Activated CD8-positive, alpha-beta memory T cell treated with anti-CD3 and anti-CD28 coated beads for 4 hours (primary cell): ENCODE data around the gene HIVEP2.
A peak's percentile ranks its signal among the peaks of the same experiment; 100 is the strongest.

Experiments
- DNase-seq, 2 donors: peaks; one replicate each; pipeline ENCODE4 v3.0.0-alpha.2; 2020; ENCODE audit warnings: low read depth in 2 of 2

HIVEP2 gene

DNA sequence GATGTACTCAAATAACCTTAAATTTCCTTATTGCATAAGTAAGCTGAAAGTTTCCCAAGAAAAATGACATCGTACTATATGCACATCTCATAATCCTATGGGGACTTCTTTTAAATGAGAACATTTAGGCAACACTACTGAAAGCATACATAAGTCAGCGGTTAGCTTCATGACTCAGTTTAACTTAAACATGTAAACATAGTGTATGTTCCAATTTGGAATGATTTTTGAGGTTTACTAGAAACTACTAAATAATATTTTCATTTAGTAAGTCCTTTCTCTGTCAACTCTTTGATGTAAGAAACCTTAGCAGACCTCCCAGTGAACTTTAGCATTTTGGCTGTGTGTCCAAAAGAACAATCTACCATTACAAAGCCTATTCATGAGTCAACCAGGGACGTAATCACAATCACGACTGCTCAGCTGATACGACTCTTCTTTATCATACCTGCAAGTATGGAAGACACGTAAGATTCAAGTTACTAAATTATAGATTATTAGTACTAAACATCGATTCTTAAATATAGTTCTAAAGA lies 19.3 kb downstream of the HIVEP2 start:
- DNase-seq: no peak

DNA sequence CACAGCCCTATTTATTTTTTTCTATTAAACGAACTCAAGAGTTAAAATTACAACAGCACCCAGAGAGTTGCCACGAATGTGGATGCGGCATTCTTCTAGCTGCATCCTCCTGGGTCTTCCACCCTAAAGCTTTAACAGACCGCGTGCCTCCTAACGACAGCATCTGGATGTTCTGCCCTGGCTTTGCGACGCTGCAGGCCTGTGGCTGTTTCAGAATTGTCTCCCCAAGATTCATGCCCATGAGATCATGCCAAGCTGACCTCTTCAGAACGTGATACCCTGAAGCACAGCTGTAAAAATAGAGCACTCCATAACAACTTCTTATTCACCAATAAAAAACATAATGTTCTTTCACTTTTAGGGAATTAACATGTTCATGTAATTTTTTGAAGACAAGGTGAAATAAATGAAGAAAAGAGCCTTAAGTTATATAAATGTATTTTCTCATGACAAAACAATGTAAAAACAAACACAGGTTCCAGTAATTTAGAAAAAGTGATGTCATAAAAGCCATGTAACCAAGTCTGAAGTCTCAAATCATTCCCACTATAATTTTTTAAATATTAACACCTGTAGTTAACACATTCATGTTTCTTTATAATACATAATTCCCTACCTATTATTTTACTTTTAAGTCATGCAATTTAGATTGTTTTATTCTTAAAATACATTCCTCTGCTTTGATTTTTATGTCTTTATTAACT lies 26.5 kb downstream of the HIVEP2 start:
- DNase-seq: no peak

DNA sequence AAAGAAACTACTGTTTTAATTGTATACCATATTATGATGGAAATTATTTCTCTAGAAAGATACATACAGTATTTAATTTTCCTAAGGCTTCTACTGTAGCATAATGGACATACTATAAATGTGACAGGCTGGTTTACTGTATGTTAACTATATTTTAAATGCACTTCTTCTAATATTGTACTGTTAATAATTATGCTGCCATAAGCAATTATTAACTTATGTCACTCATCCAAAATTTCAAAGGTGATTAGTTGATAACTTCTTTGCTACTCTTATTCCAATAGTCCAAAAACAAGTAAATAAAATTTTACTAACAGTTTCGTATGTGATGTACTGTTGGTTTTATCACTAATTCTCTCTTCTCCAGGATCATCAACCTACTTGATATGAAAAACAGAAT lies 28.1 kb downstream of the HIVEP2 start:
- no peak for DNase-seq

DNA sequence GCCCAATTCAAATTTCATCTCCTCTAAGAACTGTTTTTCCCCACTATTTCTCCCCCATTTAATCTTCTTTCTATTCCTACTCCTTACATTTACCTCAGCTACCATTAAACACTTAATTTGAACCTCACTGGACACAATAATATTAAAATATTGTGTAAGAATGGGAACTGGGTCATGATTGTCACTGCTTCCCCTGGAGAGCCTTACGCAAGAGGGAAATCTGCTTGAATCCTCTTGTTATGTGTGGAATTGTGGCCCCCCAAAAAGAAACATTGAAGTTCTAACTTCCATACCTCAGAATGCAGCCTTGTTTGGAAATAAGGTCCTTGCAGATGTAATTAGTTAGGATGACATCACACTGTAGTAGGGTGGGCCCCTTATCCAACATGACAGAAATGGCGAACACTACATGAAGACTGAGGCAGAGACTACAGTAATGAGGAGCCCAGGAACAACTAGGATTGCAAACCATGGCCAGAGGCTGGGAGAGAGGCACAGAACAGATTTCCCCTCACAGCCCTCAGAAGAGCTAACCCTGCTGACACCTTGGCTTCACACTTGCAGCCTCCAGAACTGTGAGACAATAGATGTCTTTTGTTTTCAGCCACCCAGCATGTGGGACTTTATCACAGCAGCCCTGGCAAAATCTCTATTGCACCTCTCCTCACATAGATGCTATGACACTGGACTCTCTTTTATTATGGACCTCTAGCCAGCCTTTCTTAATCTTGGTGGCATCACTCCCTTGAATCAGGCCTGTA lies 29.9 kb downstream of the HIVEP2 start:
- no peak for DNase-seq

DNA sequence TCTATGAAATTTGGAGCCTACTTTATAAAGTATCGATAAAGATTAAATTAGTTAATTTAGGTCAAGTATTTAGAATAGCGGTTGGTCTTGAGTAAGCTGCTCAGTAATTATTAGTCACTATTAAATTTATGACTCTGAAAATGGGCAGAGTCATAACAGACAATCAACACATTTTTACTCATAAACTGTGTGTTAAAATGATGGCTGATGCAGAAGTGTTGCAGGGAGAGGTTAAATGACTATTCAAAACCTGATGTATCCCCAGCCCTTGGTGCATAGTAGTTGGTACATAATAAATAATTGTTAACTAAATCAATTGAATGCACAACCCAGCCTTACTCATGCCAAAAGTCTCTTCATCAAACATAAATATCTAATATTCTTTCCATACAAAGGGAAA lies 30.6 kb downstream of the HIVEP2 start:
- DNase-seq: no peak

DNA sequence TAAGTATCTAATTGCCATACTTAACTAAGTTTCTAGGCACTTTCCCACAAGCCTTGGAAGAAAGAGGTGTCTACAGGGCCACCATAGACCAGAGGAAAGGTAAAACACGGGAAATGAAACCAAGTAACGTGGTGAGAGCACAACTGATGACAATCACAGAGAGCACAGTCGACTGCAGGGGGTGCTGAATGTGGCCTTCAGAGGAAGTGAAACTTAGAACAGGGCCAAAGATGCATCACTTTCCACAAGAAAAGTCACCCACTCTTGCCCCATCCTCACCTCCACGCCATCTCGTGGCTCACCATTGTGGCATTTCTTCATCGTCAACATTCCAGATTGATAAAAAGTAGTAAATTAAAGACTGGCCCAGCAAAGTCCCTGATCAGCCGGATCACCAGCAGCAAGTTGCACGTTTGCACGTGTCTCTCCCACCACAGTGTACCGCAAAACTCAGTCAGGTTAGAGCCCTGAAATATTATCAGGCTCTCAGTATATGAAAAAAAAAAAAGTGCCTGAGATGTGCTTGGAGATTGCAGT lies 31.4 kb downstream of the HIVEP2 start:
- DNase-seq: peak; percentile 48 to 64

DNA sequence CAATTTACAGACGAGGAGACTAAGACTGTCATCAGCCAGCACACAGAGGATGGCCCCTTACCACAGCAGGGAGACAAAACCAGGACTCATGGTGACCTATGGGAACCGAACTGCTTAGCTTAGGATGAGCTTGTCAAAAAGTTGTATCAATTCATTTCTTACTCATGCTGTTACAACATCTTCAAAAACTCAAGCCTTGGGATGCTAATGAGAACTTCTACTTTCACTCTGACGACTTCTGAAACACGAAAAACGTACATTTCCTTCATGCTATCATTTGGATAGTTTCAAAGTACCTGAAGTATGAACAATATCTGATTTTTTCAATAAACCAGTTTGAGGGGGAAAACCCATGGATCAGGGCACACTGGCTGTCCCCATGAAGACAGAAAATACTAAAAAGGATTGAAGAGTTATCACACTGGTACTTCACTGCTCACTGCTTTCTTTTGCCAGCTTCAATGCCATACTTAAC lies 31.9 kb downstream of the HIVEP2 start:
- DNase-seq: no peak

DNA sequence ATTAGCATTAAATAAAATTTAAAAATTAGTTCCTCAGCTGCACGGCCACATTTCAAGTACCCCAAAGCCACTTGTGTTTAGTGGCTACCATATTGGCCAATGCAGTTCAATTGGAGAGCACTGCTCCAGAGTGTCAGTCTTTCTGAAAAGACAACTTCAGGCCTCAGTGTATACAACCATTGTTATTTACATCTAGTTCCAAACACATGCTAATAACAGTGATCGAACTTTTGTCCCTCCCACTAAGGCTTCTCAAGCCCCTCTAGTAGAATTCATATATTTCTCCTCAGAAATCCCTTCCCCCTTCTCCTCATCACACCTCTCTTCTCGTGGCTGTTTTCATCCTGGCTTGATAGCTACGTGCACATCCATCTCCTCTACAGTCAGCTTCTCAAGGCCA lies 32.9 kb downstream of the HIVEP2 start:
- DNase-seq: no peak

DNA sequence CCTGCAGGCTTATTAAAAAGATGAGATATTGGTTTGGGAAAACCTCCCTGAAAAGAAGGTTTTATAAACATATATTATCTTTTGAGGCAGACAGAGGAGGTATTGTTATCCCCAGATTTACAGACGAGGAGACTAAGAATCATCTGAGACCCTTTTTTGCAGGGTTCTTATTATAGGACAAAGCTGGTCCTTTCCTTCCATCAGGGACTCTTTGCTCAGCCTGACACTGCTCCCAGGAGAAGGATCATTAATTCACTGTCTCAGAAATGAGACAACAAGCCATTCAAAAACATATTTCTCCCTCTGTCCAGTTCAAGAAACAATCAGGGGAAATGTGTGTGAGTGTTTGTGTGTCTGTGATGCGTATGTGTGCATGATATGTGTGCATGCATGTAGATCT lies 33.5 kb downstream of the HIVEP2 start:
- no peak for DNase-seq

DNA sequence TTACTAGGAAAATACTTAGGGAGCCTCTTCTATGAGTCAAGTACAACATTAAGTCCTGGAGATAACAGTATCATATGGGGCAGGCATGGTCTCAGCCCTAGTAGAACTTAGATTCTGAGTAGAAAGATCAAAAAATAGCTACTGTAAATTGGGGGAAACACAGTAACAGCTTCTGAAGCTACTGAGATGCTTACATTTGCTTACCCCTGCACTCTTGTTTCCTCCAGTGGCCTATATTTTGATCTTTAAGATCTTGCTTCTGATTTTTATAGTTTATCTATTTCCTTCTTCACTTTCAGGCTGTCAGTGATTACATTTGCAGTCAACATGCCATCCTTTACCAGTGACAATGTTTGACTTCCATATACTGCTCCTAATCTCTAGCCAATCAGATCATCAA lies 35.3 kb downstream of the HIVEP2 start:
- no peak for DNase-seq

DNA sequence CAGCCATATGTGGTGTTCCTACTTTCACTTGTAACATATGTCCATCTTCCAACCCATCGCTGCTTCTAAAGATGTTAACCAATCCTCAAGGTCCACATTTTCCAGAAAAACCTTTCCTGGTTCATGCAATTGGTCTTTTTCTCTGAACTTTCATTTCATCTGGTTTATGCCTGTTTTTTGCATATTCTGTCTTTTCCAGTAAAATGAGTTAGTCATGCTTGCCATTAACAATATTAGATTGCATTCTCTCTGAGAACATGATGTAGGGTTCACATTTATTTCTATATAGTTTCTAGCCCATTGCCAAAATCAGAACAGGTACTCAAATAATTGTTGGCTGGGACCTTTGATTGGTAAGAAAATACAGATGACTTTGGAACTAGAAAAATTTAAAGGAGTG lies 36.7 kb downstream of the HIVEP2 start:
- DNase-seq: no peak

DNA sequence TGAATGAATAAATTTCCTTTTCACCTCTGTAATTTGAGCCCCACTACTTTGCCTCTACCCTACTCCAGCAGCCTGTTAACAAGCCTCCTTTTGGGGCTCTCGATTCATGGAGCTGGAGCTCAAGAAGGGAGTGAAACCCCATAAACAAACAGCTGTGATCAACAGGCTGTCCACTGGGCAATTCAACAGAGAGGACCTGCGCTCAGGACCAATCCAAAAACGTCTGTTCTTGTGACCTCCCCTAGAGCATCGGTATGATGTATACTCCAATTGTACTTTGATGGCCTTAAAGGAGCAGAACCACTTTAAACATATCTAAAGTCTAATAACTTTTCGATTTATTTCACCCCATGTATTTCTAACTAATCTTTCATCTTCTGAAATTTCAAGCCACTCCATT lies 37.4 kb downstream of the HIVEP2 start:
- DNase-seq: no peak

DNA sequence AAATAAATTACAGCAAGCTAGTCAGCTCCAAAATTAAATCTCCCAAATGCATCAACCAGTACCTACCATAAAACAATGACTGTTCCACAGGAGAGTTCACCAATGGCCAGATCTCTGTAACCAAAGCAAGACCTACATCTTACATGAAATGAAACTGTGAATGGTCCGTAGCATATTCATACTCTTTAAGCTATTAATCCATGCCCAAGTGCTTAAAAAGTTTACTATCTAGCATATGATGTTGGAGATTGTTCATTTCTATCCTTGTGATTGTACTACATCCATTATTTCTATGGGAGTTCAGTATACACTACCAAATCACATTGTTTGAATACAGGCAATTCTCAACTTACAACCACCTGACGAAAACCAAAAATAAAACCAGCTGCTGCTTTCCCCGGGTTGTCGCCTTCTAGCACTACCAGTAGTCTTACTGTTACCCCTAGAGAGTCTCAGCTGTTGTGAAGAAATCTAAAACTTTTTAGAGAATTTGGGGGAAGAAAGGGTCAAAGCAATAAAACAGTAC lies 38.0 kb downstream of the HIVEP2 start:
- DNase-seq: no peak

DNA sequence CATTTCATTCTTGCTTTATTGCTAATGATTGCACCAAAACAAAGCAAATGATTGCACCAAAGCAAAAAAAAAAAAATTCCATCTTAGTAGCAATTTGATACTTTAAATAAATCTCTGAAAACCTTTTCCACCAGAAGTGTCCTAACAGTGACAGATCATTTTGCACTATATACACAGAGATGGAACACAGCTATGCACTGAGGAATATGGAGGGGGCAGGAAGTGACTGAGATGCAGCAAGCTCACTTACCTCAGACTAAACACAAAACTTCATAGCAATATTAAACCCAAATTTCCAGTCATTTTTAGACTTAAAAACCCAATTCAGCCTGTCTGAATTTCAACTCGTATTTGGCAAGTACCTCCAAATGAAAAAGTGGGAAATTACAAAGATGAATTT lies 41.2 kb downstream of the HIVEP2 start:
- DNase-seq: no peak

DNA sequence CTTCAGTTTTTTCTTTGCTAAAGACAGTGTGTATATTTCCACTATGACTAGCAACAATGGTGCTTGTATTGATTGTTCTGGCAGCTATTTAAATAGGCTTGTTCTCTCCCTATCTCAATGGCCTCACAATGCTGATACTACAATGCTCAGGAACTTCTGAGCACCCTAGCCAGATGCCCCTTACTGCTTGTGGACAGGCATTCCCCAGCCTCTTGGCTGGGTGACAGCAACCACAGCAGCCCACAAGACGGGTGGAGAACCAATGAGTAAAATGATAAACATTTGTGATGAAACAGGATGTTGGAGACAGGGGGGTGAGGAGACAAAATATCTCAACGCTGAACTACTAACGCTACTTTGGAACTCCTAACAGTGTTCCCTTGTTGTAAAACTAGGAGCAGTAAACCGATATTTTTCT lies 42.3 kb downstream of the HIVEP2 start:
- peak in 1 of 2 donors; percentile 52 for DNase-seq

DNA sequence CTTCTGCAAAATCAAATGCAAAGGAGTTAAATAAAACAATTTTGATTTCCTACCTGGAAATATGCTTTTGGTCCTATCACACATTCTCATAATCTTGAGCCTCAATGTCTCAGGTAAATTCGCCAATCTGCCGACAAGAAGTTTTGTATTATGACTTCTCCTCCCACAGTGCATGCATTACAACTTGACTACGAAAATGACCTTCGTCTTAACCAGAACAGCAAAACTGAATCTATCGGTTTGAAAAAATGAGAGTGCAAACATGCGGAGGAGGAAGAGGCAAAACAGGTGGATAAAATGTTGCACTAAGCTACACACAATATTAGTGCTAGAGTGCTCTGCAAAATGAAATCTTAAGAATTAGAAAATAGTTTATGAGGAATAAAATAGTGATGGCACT lies 43.4 kb downstream of the HIVEP2 start:
- DNase-seq: no peak

DNA sequence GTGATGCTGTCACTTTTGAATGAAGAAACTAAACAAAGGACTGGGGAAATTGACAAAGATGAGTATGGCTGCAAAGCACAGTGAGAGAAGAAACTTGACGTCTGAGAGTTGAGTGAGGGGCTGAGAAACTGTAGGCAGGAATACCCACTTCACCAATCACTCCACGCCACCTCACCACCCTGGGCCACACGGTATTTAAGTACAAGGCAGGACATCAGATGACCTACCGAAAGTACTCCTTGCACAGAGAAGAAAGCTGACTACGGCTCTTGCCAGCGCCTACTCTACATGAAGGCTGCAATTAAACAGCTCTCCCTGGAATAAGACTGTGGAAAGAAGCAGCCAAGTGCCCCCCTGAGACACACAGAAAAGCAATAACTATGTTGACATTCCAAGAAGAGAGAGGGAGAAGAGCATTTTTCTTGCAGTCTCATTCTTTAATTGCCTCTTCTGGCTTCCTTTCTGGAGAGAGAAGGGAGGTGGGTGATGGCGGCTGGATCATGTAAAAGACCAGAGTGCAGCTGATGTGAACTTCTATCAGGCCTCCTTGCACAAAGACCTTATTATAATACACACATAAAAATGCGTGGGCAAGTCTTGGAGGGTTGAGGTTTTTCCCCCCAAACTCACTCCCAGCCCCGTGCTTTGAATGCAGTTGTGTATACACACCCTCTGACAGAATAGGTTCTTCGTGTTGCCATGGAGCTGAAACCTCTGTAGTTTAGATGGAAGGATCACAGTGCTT lies 44.6 kb downstream of the HIVEP2 start:
- DNase-seq: no peak

DNA sequence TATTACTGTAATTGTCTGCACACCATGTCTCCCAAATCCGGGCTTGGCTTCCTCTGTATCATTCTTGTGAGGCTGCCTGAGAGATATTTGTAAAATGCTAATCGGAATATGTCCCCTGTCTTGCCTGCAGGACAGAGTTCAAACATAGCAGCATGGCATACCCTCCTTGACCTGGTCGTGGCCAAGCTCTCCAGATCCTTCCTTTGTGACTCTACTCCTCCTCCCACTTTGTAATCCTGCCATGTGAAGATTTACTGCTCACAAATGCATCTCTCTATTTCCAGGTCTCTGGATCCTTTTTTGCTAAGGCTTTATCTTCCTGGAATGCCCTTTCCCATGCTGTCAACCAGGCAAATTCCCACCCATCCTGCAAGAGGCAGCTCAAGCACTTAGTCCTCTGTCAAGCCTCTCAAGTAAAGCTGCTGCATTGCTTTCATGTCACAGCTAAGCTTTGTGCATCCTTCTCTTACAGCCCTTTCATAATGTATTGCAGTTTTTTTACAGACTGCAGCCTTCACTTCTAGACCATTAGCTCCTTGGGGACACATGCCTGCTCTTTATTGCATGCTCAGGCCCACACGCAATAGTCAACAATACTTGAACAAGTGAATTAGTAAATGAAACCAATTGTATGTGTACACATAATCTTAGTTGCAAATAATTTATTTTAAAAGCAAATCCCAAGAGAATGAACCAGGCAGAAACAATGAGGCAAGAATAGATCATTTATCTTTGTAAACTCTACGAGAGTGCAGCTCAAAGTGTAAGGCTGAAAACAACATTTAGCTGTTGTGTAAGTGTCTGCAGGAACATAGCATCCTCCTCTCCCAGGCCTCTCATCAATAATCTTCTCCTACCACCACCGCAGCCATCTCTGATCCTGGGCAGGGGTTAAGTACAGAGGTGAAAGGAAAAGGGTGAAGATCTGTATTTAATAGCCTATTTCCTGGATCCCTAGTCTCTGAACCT lies 45.8 kb downstream of the HIVEP2 start:
- DNase-seq: no peak

DNA sequence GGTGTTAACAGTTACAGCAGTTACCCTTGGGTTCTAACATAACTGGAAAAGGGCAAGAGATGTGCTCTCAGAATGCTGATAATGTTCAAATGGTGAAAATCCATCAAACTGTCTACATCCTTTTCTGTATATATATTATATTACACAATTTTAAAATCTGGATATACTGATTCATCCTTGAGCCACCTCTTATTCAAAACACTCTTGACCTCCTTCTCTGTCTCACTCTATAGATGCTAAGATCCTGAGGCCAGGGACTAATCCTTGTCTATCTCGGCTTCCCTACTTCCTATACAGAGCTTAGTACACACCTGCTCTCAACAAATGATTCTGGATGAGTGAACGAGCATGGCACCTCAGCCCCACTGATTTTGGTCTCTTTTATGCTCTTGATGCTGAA lies 47.3 kb downstream of the HIVEP2 start:
- no peak for DNase-seq

DNA sequence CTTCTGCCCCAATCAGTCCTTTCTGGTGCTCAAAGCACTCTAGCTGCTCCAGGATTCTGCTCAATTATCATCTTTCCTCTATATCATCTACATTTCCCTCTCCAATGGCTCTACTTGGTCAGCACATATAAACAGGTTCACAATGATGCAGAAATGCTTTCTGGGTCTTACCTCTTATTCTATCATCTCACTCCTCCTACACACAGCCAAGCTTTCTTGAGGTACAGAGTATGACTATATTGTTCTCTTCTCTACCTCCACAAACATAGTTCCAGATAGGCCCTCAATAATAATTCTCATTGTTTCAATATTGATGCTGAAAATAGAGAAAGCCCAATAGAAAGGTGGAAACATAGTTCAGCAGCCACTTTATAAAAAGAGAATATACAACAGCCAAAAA lies 48.2 kb downstream of the HIVEP2 start:
- DNase-seq: no peak

DNA sequence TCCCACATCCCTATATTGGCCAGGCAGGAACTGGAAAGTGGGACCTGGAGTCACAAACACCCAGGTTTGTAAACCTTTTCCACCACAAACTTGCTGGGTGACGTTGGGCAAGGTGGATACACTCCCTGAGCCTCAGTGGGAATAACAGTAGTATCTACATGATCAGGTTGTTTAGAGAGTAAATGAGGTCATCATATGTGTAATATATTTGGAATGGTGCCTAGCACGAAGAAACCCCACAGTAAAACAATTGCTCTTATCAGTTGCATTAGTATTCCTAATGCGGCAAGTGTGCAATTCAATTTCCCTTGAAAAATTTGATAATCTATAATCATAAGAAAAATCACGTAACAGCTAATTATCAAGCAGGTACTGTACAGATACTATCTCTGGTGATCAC lies 51.9 kb downstream of the HIVEP2 start:
- no peak for DNase-seq
